CD4-positive, alpha-beta T cell treated with Interleukin-4 for 1 hour (primary cell): ENCODE measurements around the gene PRRT1.
A peak's percentile ranks its signal among the peaks of the same experiment; 100 is the strongest.
"Not testable (repeated sequence)": the region's sequence is repeated elsewhere in the genome, so short reads cannot be mapped to it uniquely, and the experiment has no call there.

Experiments used
- DNase-seq, 2 donors: peaks; one replicate each; pipeline ENCODE4 v3.0.0-alpha.2; 2020 to 2022

PRRT1 gene

DNA sequence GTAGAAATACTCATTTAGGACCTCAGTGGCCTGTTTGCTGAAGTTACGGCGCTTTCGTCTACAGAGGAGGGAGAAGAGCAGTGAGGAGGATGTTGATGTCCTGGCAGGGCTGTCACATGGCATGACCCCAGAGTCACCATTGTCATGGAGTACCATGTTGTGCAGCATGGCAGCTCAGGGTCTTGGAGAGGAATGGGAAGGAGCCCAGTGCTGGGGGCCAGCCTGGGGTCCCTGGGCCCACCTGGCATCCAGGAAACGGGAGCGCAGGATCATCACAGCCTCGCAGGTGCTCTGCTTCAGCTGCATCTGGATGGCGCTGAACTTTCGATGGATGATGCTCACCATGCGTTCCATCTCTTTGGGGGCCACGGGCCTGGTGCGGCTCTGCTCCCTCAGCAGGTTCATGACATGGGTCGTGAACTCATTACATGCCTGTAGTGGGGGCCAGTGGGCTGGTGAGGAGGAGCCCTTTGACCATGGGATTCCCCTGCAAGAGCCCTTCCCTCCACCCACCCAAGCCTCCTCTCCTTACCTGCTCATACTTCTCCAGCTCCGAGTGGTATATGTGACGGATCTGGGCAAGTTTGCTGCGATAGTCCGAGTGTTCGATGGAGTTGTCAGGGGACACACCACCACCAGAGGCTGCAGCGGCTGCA is 36.1 kb upstream of the PRRT1 start:
- not testable (repeated sequence) for DNase-seq

DNA sequence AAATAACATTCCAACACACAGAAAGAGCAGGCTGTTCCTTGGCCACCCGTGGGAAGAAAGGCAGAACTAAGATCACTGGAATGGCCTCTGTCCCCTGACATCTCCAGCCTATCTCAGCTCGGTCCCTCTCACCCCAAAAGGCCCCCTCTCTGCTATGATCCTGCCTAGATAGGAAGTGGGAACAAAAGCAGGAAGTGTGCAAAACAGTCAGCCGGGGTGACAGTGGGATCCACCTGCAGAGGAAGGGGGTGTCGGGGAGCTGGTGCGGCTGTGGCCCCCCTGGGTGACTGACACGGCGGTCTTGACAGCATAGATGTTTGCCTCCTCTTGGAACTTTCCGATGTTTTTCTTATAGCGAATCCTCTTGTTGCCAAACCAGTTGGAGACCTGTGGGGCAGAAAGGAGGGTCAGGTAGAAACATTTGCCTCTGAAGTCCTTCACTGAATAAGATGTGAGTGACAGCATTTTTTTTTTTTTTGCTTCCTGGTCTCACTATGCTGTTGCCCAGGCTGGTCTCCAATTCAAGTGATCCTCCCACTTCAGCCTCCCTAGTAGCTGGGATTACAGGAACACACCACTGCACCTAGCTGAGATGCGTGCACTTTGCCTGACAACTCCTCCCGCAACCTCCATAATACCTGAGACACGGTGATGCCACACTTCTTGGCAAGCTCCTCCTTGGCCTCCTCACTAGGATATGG is 35.4 kb upstream of the PRRT1 start:
- DNase-seq, result no peak

DNA sequence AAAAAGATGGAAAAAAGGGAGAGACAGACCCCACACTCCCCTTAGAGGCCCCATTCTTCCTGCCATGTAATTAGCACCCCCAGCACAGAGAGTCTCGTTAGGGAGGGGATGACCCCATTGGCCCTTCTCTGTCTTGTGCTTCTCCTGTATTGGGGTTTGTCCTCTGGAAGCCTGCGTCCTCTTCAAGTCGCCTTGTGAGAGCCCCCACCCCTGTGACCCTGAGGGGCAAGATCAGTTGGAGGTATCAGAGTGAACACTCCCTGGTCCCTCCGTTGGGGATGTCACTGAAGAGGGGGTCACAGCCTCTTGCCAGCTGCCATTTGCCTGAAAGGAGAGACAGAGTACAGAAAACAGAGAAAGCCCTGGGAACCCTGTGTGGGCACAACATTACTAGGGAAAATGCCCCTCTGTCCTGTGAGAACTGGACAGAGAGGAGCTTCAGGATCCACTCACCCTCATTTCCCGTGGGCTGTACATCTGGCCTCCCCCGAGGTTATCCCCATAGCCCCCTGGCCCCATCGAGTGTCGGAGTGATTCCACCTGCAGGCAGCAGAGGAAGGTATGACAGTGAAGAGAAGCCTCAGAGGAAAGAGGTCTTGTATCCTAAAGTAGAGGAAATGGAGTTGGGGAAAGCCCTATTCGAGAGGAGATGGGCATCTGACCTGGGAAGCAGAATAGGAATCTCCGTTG is 34.6 kb upstream of the PRRT1 start:
- DNase-seq, result not testable (repeated sequence)

DNA sequence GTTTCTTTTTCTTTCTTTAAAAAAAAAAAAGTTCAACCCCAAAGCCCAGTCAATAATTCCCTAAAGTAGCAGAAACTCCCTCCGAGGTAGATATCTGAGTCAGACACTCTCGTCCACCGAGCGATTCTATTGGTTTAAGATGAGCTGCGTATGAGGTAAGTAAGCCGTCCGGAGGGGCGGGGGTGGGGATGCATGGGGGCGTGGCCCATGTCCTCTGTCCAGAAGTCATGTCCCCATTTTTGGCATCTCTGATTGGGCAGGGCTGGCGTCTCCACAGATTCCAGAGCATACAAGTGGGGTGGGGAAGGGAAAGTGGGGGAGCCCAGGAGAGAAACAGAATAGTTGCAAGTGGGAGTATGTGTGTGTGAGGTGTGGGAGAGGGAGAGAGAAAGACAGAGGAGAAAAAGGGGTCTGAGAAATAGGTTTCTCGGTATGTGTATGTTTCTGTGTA is 34.0 kb upstream of the PRRT1 start:
- peak; percentile 56 to 77 for DNase-seq

DNA sequence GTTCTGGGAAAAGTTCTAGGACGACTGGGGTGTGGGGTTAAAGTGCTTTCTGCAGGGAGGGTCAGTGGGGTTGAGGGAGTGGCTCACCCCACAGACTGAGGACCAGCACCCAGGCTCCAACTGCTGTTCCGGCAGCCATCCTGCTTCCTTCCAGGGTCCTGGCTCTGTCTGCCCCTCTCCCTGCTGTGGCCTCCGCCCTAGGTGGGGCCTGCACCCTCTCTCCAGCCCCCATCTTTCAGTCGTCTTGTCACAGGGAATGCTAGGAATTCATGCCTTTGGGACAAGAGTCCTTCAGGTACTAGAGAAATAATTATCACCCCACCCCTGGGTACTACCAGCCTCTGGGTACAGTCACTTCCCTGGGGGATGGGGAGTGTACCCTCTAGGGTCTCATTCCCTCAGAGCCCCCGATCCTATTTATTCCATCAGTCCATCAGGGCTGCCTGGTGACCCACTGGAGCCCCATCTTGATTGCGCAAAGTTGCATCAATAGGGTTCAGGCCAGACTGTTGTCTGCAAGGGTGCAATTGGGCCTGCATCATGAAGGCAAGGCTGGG is 32.4 kb upstream of the PRRT1 start, which contains the start of gene AGER:
Gene AGER (minus strand): TSS at position 170 of the 557 bp plus-strand sequence. CDS start 31 bp downstream, at position 139.
- DNase-seq, result no peak

DNA sequence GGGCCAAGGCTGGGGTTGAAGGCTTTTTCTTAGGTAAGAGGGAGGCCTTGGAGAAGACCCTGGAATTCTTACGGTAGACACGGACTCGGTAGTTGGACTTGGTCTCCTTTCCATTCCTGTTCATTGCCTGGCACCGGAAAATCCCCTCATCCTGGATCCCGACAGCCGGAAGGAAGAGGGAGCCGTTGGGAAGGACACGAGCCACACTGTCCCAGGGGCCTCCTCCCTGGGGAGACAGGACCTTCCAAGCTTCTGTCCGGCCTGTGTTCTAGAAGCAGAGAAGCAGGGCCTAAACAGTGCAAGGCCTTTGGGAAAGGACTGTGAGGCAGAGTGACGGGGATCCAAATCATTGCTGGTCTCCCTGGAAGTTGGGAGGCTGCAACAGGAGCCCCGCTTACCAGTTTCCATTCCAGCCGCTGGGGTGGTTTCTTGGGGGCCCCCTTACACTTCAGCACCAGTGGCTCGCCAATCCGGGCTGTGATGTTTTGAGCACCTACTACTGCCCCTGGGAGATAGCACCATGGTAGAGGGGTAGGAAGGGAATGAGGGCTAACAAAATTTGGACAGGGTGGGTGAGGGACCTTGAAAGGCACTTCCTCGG is 31.8 kb upstream of the PRRT1 start:
- no peak for DNase-seq

DNA sequence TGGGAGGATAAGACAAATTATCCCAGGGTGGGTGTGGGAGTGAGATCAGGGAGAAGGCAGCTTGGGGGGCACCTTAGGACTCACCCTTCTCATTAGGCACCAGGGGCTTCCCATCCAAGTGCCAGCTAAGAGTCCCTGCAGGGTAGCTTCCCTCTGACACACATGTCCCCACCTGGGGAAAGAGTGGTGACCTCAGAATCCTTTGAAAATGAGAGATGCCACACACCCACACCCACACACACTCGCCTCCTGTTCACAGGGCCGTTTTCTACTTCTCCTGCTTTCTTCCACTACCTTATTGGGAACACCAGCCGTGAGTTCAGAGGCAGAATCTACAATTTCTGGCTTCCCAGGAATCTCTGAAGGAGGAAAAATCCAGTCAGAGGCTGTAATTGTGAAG is 31.3 kb upstream of the PRRT1 start:
- no peak for DNase-seq

DNA sequence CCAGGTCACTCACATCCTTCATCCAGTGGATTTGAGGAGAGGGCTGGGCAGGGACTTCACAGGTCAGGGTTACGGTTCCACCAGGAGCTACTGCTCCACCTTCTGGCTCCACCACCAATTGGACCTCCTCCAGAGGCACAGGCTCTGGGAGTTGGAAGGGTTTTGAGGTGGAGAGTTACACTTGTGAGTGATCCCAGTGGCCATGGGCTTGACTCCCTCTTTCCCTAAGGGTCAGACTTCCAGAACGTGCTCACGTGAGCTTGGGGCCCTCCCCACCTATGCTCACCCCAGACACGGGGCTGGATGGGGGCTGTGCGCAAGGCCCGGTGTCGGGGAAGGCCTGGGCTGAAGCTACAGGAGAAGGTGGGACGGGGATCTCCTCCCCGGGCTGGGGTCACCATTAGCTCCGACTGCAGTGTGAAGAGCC is 30.8 kb upstream of the PRRT1 start:
- no peak for DNase-seq

DNA sequence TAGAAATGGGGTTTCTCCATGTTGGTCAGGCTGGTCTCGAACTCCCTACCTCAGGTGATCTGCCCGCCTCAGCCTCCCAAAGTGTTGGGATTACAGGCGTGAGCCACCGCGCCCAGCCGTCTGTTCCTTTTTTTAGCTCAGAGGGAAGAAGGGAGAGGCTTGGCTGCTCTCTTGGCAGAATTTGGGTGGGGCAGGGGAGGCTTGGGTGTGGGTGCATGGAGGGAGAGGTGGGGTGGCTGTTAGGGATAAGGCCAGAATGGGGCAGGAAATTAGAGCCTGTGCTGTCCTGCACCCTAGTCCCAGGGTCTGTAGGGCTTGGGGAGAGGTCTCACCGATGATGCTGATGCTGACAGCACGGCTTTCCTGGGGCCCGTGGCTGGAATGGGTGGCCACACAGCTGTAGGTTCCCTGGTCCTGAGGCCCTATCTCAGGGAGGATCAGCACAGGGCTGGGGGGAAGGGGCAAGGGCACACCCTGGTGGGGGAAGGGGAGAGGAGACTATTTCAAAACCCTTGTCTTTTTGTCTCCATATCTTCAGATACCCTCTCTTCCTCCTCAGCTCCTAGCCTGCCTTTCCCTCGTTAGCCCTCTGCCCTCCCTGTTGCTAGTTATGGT is 30.3 kb upstream of the PRRT1 start:
- no peak for DNase-seq

DNA sequence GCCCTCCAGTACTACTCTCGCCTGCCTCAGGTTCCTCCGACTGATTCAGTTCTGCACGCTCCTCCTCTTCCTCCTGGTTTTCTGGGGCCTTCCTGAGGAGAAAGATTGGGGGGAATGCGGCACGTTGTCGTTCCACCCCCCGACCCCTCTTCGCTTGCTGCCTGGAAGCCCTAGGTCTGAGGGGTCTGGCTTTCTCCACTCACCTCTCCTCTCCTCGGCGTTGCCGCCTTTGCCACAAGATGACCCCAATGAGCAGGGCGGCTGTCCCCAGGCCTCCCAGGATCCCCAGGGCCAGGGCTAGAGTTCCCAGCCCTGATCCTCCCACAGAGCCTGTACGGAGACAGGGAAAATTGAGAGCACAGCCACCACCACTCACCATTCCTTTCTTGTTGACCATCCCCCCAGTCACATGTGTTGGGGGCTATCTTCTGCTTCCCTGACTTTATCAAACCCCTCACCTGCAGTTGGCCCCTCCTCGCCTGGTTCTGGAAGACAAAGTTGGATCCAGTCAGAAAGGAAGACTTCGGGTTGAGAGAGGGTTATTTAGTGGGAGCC is 29.5 kb upstream of the PRRT1 start:
- DNase-seq, result no peak

DNA sequence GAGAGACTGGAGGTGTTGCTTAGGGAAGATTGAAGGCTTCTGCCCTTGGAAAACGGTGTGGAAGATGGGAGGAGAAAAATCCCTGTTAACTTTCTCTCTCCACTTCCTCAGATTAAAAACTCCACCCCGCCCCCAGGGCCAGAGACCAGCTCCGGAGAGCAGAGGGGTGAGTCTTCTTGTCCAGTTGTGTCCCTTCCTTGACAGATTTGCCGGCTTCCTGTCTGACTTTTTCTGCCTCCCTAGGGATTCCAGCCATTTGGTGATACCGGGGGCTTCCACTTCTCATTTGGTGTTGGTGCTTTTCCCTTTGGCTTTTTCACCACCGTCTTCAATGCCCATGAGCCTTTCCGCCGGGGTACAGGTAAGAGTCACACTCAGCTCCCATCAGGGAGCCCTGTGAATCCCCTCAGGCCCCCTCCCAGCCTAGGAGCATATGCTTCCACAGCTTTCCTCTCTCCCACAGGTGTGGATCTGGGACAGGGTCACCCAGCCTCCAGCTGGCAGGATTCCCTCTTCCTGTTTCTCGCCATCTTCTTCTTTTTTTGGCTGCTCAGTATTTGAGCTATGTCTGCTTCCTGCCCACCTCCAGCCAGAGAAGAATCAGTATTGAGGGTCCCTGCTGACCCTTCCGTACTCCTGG is 28.1 kb upstream of the PRRT1 start:
- DNase-seq, result no peak

DNA sequence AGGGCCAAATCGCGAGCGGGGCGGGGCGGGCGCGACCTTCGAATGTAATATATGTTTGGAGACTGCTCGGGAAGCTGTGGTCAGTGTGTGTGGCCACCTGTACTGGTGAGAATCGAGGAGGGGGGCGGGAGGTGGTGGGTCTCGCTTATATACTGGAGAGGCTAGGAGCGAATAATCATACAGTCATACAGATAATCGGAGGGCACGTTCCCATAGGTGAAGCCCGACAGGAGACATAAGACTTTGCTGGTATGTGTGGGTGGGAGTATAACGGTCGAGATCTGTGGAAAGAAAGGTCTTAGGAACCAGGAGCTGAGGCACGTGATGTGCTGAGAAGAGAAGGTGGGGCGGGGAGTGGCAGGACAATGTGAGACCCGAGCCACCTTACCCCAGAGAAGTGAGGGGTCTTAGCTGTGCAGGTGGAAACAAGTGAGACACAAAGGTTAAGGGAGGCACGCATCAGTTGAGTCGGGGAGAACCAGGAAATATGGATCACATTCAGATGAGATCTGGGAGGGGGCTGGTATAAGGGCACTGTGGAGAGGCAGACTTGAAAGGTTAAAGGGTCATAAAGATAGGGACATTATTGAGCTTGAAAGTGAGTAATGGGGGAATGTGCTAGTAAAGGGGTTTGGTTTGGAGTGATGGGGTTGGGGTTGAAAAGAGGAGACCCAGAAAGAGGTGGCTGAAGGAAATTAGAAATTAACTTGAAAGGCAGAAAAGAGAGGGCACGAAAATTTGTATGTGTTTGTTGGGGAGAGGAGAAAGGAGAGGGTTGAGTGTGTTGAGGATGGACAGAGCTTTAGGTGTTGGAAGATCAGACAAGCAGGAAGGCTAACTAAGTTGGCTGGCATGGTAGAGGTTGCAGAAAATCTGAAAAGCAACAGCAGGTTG is 27.1 kb upstream of the PRRT1 start:
- DNase-seq, result no peak

DNA sequence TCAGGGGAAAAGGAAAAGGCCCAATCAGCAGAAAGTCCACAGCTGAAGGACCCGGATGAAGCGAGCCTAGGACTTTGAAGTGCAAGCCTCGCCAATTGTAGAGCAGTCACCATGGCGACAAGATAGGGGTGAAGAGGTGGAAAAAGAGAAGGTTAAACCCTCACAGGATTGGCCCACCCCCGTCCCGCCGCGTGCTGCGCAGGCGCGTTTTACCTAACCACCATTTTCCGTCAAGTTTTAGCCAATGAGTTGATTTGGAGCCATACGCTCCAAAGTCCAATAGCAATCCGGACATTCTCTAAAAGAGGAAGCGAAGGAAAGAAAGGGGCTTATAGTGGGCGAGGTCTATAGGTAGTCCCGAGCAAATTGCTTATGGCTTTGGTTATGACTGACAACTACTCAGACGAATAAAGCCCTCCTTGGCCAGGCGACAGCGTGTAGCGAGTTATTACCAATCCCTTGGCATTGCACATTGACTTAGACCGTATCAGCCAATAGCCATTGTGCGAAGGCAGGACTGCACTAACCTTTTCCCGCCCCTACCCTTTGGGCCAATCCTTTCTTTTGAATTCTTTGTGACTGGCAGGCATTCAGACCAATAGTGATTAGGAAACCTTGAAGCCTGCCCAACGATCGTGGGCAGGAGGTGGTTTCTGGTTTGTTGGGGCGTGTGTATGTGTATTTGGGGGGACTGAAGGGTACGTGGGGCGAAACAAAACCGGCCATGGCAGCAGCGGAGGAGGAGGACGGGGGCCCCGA is 26.2 kb upstream of the PRRT1 start, which contains the start of gene RNF5:
Gene RNF5 (plus strand): TSS at position 618 of the 759 bp plus-strand sequence. CDS start 107 bp downstream, at position 725.
- peak; percentile 99 to 100 for DNase-seq

DNA sequence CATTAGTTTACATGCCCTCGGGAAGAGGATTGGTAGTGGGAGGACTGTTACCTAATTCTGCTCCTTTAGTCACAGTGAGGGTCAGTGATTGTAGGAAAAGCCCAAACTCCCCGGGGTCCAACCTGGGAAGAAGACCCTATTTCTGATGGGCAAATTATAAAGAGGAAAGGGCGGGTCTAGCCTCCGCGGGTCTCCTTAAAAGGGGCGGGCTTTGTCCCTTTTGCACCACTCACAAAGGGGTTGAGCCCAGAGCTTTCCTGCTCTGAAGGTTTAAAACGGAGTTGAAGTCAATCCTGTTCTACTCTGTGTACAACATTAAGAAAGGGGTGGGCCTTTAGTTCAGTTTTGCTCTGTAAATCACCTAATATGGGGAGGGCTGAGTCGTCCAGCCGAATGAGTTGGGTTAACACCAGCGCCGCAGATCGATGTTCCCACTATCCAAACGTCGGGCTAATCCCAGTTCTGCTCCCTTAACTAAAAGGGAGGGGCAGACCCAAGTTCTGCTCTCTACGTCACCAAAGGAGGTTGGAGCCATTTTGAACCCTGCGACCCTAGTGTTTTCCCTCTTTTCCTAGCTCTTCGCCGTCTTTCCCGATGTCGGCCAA is 25.5 kb upstream of the PRRT1 start:
- DNase-seq, result no peak

DNA sequence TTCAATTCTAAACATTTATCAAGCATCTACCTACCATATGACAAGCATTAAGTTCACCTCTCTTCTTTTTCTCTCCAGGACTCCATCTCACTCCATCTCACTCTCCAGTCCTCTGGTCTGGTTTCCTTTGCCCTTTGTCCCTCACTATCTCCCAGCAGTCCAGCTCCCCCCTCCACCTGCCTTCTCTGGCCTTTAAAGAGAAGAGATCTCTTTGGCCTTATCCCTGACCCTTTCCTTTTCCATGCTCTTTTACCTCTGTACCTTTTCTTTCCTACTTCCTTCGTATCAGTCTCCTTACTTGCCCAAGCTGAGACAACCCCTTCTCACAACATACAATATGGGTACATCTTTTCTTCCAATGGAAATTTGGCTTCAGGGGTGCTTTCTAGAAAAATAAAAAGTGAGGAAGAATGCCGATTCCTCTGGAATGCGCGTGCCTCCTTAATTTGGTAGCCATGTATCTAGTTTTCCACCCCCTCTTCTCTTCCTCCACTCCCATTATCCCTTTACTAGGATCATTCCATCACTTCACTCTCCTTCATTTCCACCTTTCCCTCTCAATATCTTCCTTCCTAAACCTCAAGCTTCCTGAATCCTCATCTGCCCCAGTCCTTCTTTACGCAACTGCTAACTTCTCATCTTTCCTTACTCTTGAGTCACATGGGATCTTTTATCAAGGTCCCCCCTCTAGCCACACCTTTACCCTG is 24.9 kb upstream of the PRRT1 start:
- no peak for DNase-seq

DNA sequence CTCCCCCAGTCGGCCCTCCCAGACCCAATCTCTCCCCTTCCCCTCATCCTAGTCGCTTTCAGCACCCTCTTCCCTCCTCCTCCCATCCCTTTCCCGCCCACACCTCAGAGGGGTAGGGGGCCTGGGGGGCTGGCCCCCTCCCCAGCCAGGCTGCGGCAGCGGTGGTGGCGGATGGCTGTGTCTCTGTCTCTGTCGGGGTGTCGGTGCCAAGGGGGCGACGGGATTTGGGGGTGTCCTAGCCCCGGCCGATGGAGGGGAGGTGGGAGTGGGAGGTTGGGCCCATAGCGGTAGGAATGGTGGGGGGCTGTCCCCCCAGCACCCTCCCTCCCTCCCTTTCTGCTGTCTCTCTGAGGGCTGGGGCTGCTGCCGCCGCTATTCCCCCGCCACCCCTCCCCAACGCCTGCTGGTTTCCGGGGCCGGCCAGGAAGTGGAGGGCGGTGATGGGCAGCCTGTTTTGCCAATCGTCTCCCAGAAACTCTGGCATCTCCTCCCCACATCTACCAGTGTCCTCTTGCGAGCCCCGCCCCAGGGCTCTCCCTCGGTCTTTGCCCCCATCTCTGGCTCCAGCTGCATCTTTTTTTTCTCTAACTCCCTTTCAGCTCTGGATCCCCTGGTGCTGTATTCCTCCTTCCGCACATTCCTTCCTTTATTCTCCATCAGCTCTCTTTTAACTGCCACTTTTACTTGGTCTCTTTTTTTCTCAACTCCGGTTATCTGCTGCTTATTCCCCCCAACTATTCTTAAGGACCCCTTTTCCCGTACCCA is 24.2 kb upstream of the PRRT1 start, which contains the start of gene AGPAT1:
Gene AGPAT1 (minus strand): TSS at position 374 of the 765 bp plus-strand sequence. CDS start 4,588 bp downstream, outside the sequence.
- DNase-seq, result peak; percentile 96 to 97

DNA sequence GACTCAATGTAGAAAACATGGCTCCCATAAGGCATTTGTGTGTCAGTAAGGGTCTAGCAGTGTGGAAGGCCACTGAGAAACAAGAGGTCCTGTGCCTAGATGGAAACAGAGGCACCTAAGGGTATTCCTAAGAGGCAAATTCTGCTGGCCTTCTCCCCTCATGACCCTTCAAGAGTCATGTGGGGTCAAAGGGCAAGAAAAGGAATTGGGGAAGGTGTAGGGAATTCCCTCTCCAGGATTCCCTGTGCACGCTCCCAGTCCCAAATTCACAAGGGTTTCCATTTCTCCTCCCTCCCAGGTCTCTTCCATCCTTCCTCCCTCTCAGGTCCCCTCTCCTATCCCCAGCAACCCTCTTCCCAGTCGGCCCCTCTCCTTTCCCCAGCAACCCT is 23.6 kb upstream of the PRRT1 start:
- DNase-seq, result no peak

DNA sequence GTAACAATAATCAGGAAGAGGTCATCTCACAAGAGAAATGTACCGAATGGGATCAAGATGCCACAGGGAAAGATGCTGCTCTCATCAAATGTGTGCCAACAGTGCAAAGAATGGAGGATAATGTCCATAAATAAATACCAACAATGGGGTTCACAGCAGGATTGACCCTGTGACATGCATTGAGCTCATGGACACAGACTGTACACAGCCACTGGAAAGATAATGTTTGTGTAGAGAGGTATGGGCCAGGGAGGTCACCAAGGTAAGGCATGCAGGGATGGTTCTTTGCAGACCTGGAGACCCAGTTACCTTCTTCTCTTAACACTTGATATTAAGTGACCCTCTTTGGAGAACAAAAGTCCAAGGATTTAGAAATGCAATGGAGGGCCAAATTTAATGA is 22.7 kb upstream of the PRRT1 start:
- no peak for DNase-seq
